ENCODE results near the gene PADI6.
"Not testable (repeated sequence)": the region's sequence is repeated elsewhere in the genome, so short reads cannot be mapped to it uniquely, and the experiment has no call there.

The PADI6 gene

GRCh38 chr1:17371896-17372295 is at the start of gene PADI6:
Gene PADI6, plus strand, starts transcription at chr1:17372196. Its CDS starts 50 bp downstream, at chr1:17372246.
- in situ Hi-C loops (cut with HindIII; ENCODE audit: low sequenced_read_pairs), result no loop called here

DNA sequence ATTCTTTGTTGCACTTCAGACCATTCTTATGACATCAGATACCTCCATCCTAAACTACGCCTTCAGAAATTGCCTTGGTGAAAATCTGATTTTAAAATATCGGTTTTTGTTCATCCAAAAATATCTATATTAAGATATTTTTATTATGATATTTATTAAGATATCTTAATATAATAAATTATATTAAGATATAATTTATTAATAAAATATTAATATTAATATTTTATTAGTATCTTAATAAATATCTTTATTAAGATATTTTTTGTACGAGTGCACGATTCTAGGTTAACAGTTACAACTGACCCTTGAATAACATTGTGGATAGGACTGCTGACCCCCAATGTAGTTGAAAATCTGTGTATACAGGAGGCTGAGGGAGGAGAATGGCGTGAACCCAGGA is 43.1 kb upstream of the PADI6 start:
- in situ Hi-C loops (cut with HindIII; ENCODE audit: low sequenced_read_pairs), result no loop called here

GRCh38 chr1:17329610-17330009 is 42.4 kb upstream of the PADI6 start:
- in situ Hi-C loops (cut with HindIII; ENCODE audit: low sequenced_read_pairs), result no loop called here

GRCh38 chr1:17330856-17331255 is 41.1 kb upstream of the PADI6 start:
- in situ Hi-C loops (cut with HindIII; ENCODE audit: low sequenced_read_pairs), result no loop called here

- in situ Hi-C loops (cut with HindIII; ENCODE audit: low sequenced_read_pairs), result no loop called here
Observed at GRCh38 chr1:17333081-17333480, 38.9 kb upstream of the PADI6 start.

GRCh38 chr1:17335821-17336710 is 35.9 kb upstream of the PADI6 start:
- in situ Hi-C loops (cut with HindIII; ENCODE audit: low sequenced_read_pairs), result no loop called here

DNA sequence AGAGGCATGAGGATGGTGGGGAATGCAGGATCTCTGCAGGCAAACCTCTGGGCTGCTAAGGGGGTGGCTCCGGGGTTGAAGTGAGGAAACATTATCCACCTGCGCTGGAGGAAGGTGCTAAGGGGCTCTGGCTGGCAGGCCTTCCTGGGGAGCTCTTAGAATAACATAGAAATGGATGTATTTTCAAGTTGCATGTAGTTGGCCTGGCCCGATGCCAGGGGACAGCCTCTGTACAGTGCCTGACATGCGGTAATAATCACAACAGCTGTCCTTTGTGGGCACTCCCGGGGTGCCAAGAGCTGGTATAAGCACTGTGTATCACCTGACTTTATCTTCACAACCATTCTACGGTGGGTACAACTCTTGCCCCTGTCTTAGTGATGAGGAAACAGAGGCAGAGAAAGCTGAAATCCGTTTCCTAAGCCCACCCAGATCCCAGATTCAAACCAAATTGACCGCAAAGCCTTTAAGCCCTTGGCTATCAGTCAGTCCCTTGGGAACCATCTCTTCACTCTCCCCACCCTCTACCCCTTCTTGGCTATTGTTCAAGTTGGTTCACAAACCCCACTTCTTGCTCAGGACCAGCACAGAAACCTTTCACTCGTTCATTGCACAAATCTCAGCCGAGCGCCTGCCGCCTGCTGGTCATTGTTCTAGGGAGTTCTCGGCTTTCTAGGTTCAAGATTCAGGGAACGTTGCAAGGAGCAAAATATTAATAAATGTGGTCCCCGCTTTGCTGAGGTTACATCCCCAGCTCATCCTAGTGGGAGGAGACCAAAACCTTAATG is 33.1 kb upstream of the PADI6 start:
- in situ Hi-C loops (cut with HindIII; ENCODE audit: low sequenced_read_pairs), result no loop called here

GRCh38 chr1:17339521-17339920 is 32.5 kb upstream of the PADI6 start:
- in situ Hi-C loops (cut with HindIII; ENCODE audit: low sequenced_read_pairs), result no loop called here

DNA sequence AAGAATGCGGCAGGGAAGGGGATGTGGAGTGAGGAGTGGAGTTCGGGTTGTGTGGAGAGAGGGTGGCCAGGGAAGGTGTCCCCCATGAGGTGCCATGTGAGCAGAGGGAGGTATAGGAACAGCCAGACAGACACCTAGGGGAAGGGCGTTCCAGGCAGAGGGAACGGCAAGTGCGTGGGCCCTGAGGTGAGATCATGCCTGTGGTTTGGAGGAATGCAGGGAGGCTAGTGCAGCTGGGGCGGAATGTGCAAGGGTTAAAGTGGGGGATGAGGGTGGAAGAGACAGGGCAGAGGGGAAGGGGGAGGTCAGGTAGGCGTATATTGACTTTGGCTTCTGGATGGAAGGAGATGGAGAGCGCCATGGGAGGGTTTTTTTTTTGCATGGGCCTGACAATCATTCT is 31.6 kb upstream of the PADI6 start:
- in situ Hi-C loops (cut with HindIII; ENCODE audit: low sequenced_read_pairs), result no loop called here

GRCh38 chr1:17342014-17342441 is 30.0 kb upstream of the PADI6 start:
- in situ Hi-C loops (cut with HindIII; ENCODE audit: low sequenced_read_pairs), result no loop called here

DNA sequence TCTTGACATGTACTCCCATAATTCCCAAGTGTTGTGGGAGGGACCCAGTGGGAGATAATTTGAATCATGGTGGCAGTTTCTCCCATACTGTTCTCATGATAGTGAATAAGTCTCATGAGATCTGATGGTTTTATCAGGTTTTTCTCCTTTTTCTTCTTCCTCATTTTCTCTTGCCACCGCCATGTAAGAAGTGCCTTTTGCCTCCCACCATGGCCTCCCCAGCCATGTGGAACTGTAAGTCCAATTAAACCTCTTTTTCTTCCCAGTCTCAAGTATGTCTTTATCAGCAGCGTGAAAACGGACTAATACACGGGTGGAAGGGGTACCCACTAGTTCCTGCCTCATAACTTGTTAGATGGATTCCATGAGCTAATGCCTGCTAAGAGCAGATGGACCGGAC is 26.5 kb upstream of the PADI6 start:
- in situ Hi-C loops (cut with HindIII; ENCODE audit: low sequenced_read_pairs), result not testable (repeated sequence)

- in situ Hi-C loops (cut with HindIII; ENCODE audit: low sequenced_read_pairs), result no loop called here
Observed at GRCh38 chr1:17346046-17346789, 25.8 kb upstream of the PADI6 start.

DNA sequence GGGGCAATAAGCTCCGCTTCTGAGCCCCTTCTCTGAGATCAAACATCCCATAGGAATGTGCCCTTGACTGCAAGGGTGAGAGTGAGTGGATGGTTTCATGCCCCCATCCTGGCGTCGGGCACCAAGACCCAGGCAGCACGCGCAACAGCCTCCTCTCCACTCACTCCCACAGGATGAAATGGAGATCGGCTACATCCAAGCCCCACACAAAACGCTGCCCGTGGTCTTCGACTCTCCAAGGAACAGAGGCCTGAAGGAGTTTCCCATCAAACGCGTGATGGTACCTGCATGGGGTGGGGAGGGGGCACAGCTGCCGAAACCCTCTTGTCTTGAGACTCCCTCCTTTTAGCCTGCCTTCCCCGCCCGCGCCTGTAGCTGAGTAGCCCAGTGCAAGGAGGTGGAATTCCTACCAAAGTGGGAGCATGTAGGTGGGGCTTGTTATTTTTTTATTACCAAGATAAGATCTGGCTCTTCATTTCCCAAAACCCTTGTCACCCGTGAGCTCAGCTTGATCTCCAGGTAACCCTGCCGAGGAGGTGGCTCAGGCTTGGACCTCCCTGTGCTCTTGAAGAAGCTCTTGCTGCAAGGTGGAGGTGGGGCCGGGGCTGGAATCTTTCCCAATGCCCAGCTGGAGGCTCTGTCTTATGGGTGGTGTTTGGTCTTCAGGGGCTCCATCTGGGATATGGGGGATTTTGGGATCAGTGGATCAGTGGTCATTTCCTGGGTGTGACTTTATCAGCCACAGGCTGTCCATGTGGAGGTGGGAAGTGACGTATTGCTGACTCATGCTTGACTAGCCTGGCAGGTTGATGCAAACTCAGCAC is 24.0 kb upstream of the PADI6 start:
- in situ Hi-C loops (cut with HindIII; ENCODE audit: low sequenced_read_pairs), result no loop called here

DNA sequence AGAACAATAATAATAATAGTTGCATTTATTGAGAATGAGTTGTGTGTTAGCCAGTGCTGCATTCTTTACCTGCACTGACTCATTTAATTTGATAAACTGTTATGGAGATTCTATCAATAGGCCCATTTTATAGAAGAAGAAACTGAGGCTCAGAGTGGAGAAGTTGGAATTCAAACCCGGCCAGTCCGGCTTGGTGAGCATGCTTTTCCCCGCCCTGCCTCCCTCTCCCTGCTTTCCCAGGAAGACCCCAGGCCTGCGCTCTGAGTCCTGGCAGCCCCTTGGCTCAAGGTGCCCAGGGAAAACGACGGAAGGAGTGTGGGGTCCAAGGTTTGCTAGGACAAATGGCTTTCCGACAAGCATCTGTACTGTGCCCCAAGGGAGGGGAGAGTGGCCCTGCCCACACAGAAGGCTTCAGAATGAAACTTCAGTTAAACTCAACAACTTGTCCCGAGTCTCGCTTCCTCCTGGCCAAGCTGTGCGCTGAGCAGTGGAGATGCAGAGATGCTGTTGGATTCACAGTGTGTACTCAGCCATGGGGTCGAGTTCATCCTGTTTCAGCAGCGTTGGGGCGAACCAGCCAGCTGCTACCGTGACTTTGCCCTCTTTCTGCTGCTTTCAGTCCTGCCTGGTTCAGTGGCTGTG is 23.3 kb upstream of the PADI6 start:
- in situ Hi-C loops (cut with HindIII; ENCODE audit: low sequenced_read_pairs), result no loop called here

GRCh38 chr1:17350083-17350482 is 21.9 kb upstream of the PADI6 start:
- in situ Hi-C loops (cut with HindIII; ENCODE audit: low sequenced_read_pairs), result no loop called here

DNA sequence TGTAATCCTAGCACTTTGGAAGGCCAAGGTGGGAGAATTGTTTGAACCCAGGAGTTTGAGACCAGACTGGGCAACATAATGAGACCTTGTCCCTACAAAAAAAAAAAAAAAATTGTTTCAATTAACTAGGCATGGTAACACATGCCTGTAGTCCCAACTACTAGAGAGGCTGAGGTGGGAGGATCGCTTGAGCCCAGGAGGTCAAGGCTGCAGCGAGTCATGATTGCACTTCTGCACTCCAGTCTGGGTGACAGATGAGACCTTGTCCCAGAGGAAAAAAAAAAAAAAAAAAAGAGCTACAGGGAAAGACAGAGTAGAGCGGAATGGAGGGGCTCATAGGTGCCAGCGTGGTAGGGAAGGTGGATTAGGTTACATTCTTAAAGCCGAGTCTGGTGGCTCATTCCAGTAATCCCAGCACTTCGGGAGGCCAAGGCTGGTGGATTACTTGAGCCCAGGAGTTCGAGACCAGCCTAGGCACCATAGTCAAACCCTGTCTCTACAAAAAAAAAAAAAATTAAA is 21.0 kb upstream of the PADI6 start:
- in situ Hi-C loops (cut with HindIII; ENCODE audit: low sequenced_read_pairs), result no loop called here

- in situ Hi-C loops (cut with HindIII; ENCODE audit: low sequenced_read_pairs), result no loop called here
Observed at GRCh38 chr1:17351598-17352324, 20.2 kb upstream of the PADI6 start.

GRCh38 chr1:17352419-17352909 is 19.5 kb upstream of the PADI6 start:
- in situ Hi-C loops (cut with HindIII; ENCODE audit: low sequenced_read_pairs), result no loop called here

DNA sequence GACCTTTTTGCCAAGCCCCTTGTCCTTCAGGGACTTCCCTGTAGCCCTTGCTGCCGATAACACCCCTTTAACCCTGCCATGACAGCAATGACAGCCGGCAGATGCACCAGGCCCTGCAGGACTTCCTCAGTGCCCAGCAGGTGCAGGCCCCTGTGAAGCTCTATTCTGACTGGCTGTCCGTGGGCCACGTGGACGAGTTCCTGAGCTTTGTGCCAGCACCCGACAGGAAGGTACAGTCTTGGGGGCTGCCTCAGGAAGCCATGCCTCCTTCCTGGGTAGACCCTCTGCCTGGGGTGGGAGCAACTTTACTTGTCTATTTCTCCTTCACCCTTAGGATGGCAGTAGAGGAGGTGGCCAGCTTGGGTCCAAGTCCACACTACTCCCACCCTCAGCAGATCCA is 16.1 kb upstream of the PADI6 start:
- in situ Hi-C loops (cut with HindIII; ENCODE audit: low sequenced_read_pairs), result no loop called here

Data from DLD1 (cell line).